A673 (cell line): ENCODE results near the gene SPATA16. TPM values are rescaled to one million over a fixed set of nuclear protein-coding genes. Genes with fewer than 3 reads are reported as not detected.

Experiments used
- BruUV-seq: library from RNA; stranded (reverse); fragments of 400-500 nt; replicated peaks from 2 replicates; lab custom pipeline; 2021; lab: Mats Ljungman, UMichigan
- CTCF ChIA-PET: fragments of 300-600 bp; sonication (Branson Sonifier 250); formaldehyde crosslinking; loops from one replicate; lab custom pipeline; 2022; ENCODE audit warnings: antibody characterized with exemption; lab: Charles Lee
- POLR2A ChIA-PET: fragments of 300-600 bp; sonication (Branson Sonifier 250); formaldehyde crosslinking; loops from one replicate; lab custom pipeline; 2022; ENCODE audit warnings: antibody characterized with exemption; ENCODE audit not compliant: low non-redundant PET; lab: Charles Lee
- DNase-seq: peaks from one replicate; pipeline ENCODE4 v3.0.0-alpha.2; 2015; ENCODE audit warnings: low spot score
- H3K27ac ChIP-seq: fragments of 200-600 bp; sonication (generic); 2 replicates; pipeline ENCODE4 v1.5.1; 2016; ENCODE audit warnings: mixed run types, low read depth, mild to moderate bottlenecking, mixed read lengths, antibody characterized with exemption, low read length; ENCODE audit not compliant: poor library complexity, severe bottlenecking
- H3K27me3 ChIP-seq: fragments of 200-600 bp; sonication (generic); replicated peaks from 2 replicates; pipeline ENCODE4 v1.6.1; 2017; ENCODE audit warnings: mixed run types, low read depth, mild to moderate bottlenecking, mixed read lengths, antibody characterized with exemption, low read length; ENCODE audit not compliant: insufficient read depth, poor library complexity
- H3K36me3 ChIP-seq: fragments of 200-600 bp; sonication (generic); 2 replicates; pipeline ENCODE4 v1.6.1; 2016; ENCODE audit warnings: mixed run types, mild to moderate bottlenecking, mixed read lengths, antibody characterized with exemption, low read length; ENCODE audit not compliant: insufficient read depth, poor library complexity, severe bottlenecking
- H3K4me1 ChIP-seq: fragments of 200-600 bp; sonication (generic); 2 replicates; pipeline ENCODE4 v1.6.1; 2017; ENCODE audit warnings: mixed run types, mild to moderate bottlenecking, mixed read lengths, antibody characterized with exemption, low read length; ENCODE audit not compliant: insufficient read depth, poor library complexity, severe bottlenecking
- H3K4me3 ChIP-seq: fragments of 200-600 bp; sonication (generic); 2 replicates; pipeline ENCODE4 v1.5.1; 2016; ENCODE audit warnings: low read depth, mixed run types, mild to moderate bottlenecking, mixed read lengths, low read length; ENCODE audit not compliant: poor library complexity, severe bottlenecking
- H3K9me3 ChIP-seq: fragments of 200-600 bp; sonication (generic); 2 replicates; pipeline ENCODE4 v1.6.1; 2016; ENCODE audit warnings: mixed run types, low read depth, mild to moderate bottlenecking, mixed read lengths, antibody characterized with exemption, low read length; ENCODE audit not compliant: poor library complexity, severe bottlenecking
- EZH2 ChIP-seq: fragments of 200-600 bp; sonication (generic); IDR thresholded peaks from 2 replicates; pipeline ENCODE4 v1.6.1; 2017; ENCODE audit warnings: borderline replicate concordance, low read depth, mild to moderate bottlenecking, mixed read lengths, antibody characterized with exemption, low read length; ENCODE audit not compliant: poor library complexity, severe bottlenecking
- intact Hi-C: fragments of 100-400 bp; cut with micrococcal nuclease; formaldehyde crosslinking; loops from one replicate; pipeline ENCODE4 v1.10.0; 2022; ENCODE audit not compliant: unreplicated experiment
- total RNA-seq: library from RNA; stranded (reverse); gene quantifications from 2 replicates; pipeline ENCODE4 v1.2.3, GENCODE V29; 2021
- TF ChIP-seq, protein P1 (sequence below): fragments of 300-800, 200-600 bp; sonication (generic); conservative IDR thresholded peaks from 2 replicates; pipeline ENCODE4 v1.5.1; 2017; ENCODE audit warnings: low read depth, mild to moderate bottlenecking, antibody characterized with exemption, low read length, moderate library complexity, mixed read lengths

The SPATA16 gene
- total RNA-seq, 1 experiment from 2014 or later = not detected

DNA sequence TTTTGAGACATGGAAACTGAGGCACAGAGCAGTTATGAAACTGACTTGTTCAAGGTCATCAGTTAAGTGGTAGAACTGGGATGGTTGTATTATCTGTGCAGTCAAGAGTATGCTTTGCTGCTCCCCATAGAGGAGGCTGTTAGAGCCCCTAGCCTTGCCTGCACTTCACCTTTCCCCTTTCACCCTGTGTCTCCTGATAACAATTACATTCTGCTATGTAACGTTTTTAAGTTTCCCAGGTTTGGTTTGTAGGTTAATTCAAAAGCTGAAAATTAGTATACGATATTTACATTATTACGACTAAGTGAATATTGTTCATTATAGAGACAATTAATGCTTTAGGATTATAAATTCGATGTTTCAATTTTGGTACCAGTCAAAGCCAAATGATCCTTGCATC lies 300.6 kb downstream of the SPATA16 start:
- intact Hi-C loops = no loop called here
- CTCF ChIA-PET = no interaction called here
- no TSS peak for BruUV-seq

DNA sequence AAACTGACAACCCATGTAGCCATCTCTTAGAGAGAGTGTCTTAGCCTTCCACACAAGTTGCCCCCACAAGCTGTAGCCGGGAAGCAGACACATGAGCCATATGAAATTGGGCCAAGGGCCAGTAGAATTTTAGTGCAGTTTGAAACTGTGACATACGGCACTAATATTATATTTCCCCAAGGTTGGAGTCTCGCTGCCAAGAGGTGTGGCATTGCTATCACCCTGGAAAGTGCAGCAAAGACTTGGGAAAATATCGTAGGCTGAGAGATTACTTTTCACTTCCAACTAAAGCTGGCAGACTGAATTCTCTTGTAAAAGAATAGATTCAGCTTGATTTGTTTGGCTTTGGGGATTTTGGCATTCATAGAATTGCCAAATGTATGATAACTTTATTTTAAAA lies 301.4 kb downstream of the SPATA16 start:
- DNase-seq = no peak
- no peaks in the 10 kb centered on the region for H3K27me3 ChIP-seq
- ChIA-PET POLR2A (no interaction called here), CTCF (no interaction called here)
- H3K36me3 ChIP-seq = no peaks in the 10 kb centered on the region
- TF ChIP-seq, protein P1, sequence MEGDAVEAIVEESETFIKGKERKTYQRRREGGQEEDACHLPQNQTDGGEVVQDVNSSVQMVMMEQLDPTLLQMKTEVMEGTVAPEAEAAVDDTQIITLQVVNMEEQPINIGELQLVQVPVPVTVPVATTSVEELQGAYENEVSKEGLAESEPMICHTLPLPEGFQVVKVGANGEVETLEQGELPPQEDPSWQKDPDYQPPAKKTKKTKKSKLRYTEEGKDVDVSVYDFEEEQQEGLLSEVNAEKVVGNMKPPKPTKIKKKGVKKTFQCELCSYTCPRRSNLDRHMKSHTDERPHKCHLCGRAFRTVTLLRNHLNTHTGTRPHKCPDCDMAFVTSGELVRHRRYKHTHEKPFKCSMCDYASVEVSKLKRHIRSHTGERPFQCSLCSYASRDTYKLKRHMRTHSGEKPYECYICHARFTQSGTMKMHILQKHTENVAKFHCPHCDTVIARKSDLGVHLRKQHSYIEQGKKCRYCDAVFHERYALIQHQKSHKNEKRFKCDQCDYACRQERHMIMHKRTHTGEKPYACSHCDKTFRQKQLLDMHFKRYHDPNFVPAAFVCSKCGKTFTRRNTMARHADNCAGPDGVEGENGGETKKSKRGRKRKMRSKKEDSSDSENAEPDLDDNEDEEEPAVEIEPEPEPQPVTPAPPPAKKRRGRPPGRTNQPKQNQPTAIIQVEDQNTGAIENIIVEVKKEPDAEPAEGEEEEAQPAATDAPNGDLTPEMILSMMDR = no peak
- TF ChIP-seq EZH2 = no peak
- H3K27ac ChIP-seq = no peak overlapping the region
- intact Hi-C loops = loop anchor here (5.0 to 10.0 kb wide), 2 partner anchors 143 to 435 kb away; no protein-coding TSS in a partner anchor
- no peak overlapping the region for H3K4me3 ChIP-seq
- no peaks in the 10 kb centered on the region for H3K9me3 ChIP-seq
- H3K4me1 ChIP-seq = peaks cover 18% of the 10 kb centered on the region
- no TSS peak for BruUV-seq

More for the DNA sequence above, 300.6 kb downstream of the SPATA16 start:
- no peak overlapping the region for H3K27ac ChIP-seq
- H3K4me3 ChIP-seq = no peak overlapping the region
- no peaks in the 10 kb centered on the region for H3K9me3 ChIP-seq
- DNase-seq = no peak
- H3K27me3 ChIP-seq = no peaks in the 10 kb centered on the region
- no peaks in the 10 kb centered on the region for H3K36me3 ChIP-seq
- POLR2A ChIA-PET = no interaction called here
- no peak for TF ChIP-seq EZH2
- TF ChIP-seq, protein P1 = no peak
- H3K4me1 ChIP-seq = peaks cover 18% of the 10 kb centered on the region
